ENCODE data around the gene CHL1.

CHL1 gene

GRCh38 chr3:418239-418929 is 221.8 kb downstream of the CHL1 start:
- no peak for DNase-seq

GRCh38 chr3:420584-420983 is 224.0 kb downstream of the CHL1 start:
- no peak for DNase-seq

GRCh38 chr3:425079-425478 is 228.5 kb downstream of the CHL1 start:
- no peak for DNase-seq

- no peak for DNase-seq
Observed at GRCh38 chr3:426072-426471, 229.5 kb downstream of the CHL1 start.

- DNase-seq: no peak
Observed at GRCh38 chr3:427128-427527, 230.6 kb downstream of the CHL1 start.

- no peak for DNase-seq
Observed at GRCh38 chr3:430186-430585, 233.6 kb downstream of the CHL1 start.

GRCh38 chr3:435161-435560 is 238.6 kb downstream of the CHL1 start:
- no peak for DNase-seq

GRCh38 chr3:436053-436452 is 239.5 kb downstream of the CHL1 start:
- DNase-seq: no peak

GRCh38 chr3:440826-441225 is 244.3 kb downstream of the CHL1 start:
- DNase-seq: no peak

- DNase-seq: no peak
Observed at GRCh38 chr3:445960-446359, 249.4 kb downstream of the CHL1 start.

- no peak for DNase-seq
Observed at GRCh38 chr3:447671-448070, 251.1 kb downstream of the CHL1 start.

- DNase-seq: no peak
Observed at GRCh38 chr3:449711-450110, 253.1 kb downstream of the CHL1 start.

GRCh38 chr3:452221-452620 is 255.7 kb downstream of the CHL1 start:
- no peak for DNase-seq

- DNase-seq: no peak
Observed at GRCh38 chr3:453106-453505, 256.5 kb downstream of the CHL1 start.

GRCh38 chr3:454986-455385 is 258.4 kb downstream of the CHL1 start:
- DNase-seq: no peak

GRCh38 chr3:458124-458523 is 261.6 kb downstream of the CHL1 start:
- no peak for DNase-seq

GRCh38 chr3:458653-459310 is 262.2 kb downstream of the CHL1 start:
- no peak for DNase-seq
